Prostate gland (tissue), 2 donors: ENCODE data around the gene CEP72. TPM values are rescaled to one million over a fixed set of nuclear protein-coding genes. Genes with fewer than 3 reads are reported as not detected.

Experiments
- DNase-seq: peaks from one replicate; pipeline ENCODE4 v3.0.0-alpha.2; 2019; ENCODE audit warnings: low spot score
- H3K27ac ChIP-seq, 2 donors: fragments of 200-600 bp; sonication (generic); 2 replicates each; pipeline ENCODE4 v1.5.1; 2017 to 2019
- H3K27me3 ChIP-seq: fragments of 200-600 bp; sonication (generic); replicated peaks from 2 replicates; pipeline ENCODE4 v1.5.1; 2019; ENCODE audit not compliant: insufficient read depth
- H3K36me3 ChIP-seq, 2 donors: fragments of 200-600 bp; sonication (generic); 1 replicate in 1 of 2; 2 replicates in 1 of 2; pipeline versions ENCODE4 v1.5.1 to v1.8.1; 2017 to 2019
- H3K4me1 ChIP-seq: fragments of 200-600 bp; sonication (generic); replicated peaks from 2 replicates; pipeline ENCODE4 v1.5.1; 2019
- H3K4me3 ChIP-seq, 2 donors: fragments of 200-600 bp; sonication (generic); 2 replicates each; pipeline ENCODE4 v1.5.1; 2017 to 2019
- H3K9me3 ChIP-seq: fragments of 200-600 bp; sonication (generic); 2 replicates; pipeline ENCODE4 v1.5.1; 2017
- POLR2A ChIP-seq: fragments of 450-650 bp; IDR thresholded peaks from one replicate; pipeline ENCODE4 v1.6.1; 2016; ENCODE audit warnings: antibody characterized with exemption, mild to moderate bottlenecking
- POLR2AphosphoS5 ChIP-seq: sonication (generic); formaldehyde crosslinking; IDR thresholded peaks from one replicate; pipeline ENCODE4 v1.6.1; 2017; ENCODE audit warnings: antibody characterized with exemption
- WGBS: methylation state at CpG from one replicate; pipeline ENCODE4 v1.1.5; 2018; 5-methylcytosine and 5-hydroxymethylcytosine counted together
- intact Hi-C: fragments of 100-400 bp; cut with DNase I; formaldehyde crosslinking; loops from one replicate; pipeline ENCODE4 v1.14.2; 2022
- total RNA-seq, 2 donors: library from RNA; depleted of rRNA; stranded (reverse); fragments of >200 nt; gene quantifications; one replicate each; pipeline ENCODE4 v1.1.0, GENCODE V29; 2016
- TF ChIP-seq, protein P1 (sequence below), 4 experiments: fragments of 200-600 bp in 2 of 4; fragments of 450-650 bp in 2 of 4; sonication (generic) in 2 of 4; IDR thresholded peaks; 1 replicate in 3 of 4; 2 replicates in 1 of 4; pipeline ENCODE4 v1.5.1; 2016 to 2019; ENCODE audit warnings: antibody characterized with exemption in 4 of 4, mild to moderate bottlenecking in 2 of 4, moderate library complexity in 2 of 4

CEP72 gene
- total RNA-seq, 2 donors from 2014 or later: 6.4 to 12.8 TPM

DNA sequence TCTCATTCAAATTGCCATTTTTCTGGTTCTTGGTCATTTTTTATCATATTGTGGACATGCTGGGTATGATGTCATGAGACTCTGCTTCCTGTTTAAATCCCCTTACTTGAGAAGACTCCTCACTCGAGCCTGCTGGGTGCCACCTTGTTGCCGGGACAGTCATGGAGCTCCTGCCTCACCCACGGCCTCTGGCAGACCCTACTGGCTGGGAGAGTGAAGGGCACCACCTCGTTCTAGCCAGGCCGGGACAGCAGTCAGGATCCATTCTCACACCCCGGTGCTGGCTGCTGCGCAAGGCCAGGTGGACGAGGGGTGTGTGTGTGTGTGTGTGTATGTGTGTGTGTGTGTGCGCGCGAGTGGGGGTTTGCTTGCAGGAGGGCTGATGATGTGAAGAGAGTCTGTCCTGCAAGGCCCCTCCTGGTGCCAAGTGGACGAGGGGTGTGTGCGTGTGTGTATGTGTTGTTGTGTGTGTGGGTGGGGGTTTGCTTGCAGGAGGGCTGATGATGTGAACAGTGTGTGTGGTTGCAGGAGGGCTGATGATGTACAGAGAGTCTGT lies 4.4 kb downstream of the CEP72 start:
- intact Hi-C loops: loop anchor here (10.0 kb wide), 1 partner anchor 142 kb away; no protein-coding TSS in a partner anchor
- WGBS: 87% methylated on average over 13 of the region's 13 CpGs
- TF ChIP-seq POLR2AphosphoS5 (no peak), POLR2A (no peak)
- TF ChIP-seq, protein P1, sequence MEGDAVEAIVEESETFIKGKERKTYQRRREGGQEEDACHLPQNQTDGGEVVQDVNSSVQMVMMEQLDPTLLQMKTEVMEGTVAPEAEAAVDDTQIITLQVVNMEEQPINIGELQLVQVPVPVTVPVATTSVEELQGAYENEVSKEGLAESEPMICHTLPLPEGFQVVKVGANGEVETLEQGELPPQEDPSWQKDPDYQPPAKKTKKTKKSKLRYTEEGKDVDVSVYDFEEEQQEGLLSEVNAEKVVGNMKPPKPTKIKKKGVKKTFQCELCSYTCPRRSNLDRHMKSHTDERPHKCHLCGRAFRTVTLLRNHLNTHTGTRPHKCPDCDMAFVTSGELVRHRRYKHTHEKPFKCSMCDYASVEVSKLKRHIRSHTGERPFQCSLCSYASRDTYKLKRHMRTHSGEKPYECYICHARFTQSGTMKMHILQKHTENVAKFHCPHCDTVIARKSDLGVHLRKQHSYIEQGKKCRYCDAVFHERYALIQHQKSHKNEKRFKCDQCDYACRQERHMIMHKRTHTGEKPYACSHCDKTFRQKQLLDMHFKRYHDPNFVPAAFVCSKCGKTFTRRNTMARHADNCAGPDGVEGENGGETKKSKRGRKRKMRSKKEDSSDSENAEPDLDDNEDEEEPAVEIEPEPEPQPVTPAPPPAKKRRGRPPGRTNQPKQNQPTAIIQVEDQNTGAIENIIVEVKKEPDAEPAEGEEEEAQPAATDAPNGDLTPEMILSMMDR (IDR thresholded peaks at IDR 0.05): no peak

DNA sequence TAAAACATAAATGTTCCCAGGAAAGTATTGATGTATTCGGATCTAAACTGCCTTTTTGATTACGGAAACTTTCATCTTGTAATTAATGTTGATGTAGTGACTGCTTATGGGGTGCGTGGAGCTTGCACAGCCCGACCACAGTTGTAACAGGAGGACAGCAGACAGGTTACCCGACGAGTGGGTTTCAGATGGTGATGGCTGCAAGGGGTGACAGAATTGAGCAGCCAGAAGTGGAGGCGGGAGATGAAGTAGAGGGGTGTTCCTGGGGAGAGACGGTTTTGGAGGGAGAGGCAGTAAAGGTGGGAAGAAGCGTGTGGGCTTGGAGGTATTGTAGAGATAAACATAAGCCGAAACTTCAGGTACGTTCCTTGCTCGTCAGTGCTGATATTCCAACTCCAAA lies 5.8 kb downstream of the CEP72 start:
- WGBS: 94% methylated on average over 12 of the region's 12 CpGs
- no peak for DNase-seq
- no peaks in the 10 kb centered on the region for H3K9me3 ChIP-seq

More for the DNA sequence above, 4.4 kb downstream of the CEP72 start:
- Histone ChIP-seq H3K27me3 (no peaks in the 10 kb centered on the region), H3K9me3 (no peaks in the 10 kb centered on the region), H3K27ac (no peak overlapping the region), H3K4me1 (no peaks in the 10 kb centered on the region), H3K36me3 (peaks cover 0 to 4% of the 10 kb centered on the region in 2 donors), H3K4me3 (no peak overlapping the region)
- no peak for DNase-seq

DNA sequence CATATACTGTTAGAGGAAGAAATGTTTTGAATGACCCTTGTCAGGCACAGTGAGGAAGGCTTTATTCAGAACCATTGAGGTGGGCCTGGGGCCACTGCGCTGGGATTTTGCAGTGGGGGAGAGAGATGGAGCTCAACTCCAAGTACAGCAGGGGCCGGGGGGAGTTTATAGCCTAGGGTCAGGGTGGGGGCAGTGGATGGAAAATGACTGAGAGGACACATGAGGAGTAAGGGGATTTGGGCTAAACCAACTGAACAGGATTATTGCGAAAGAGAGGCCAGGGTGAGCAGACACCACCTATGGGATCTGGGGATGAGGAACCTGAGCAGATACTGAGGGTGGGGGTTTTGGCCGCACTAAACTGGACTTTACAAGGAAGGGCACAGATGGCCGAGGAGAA lies 6.3 kb downstream of the CEP72 start:
- 92% methylated on average over 5 of the region's 5 CpGs for WGBS
- no peaks in the 10 kb centered on the region for H3K27me3 ChIP-seq
- no peak overlapping the region for H3K27ac ChIP-seq
- intact Hi-C loops: loop anchor here (10.0 kb wide), 1 partner anchor 144 kb away; no protein-coding TSS in a partner anchor
- no peak for DNase-seq
- H3K4me1 ChIP-seq: no peaks in the 10 kb centered on the region
- no peaks in the 10 kb centered on the region for H3K9me3 ChIP-seq
- no peak overlapping the region for H3K4me3 ChIP-seq
- no peak for TF ChIP-seq POLR2AphosphoS5
- no peak for TF ChIP-seq POLR2A
- TF ChIP-seq, protein P1 (IDR thresholded peaks at IDR 0.05): no peak
- peaks cover 0 to 4% of the 10 kb centered on the region in 2 donors for H3K36me3 ChIP-seq

More for the DNA sequence above, 5.8 kb downstream of the CEP72 start:
- intact Hi-C loops: loop anchor here (10.0 kb wide), 1 partner anchor 143 kb away; no protein-coding TSS in a partner anchor
- Histone ChIP-seq H3K4me1 (no peaks in the 10 kb centered on the region), H3K4me3 (no peak overlapping the region), H3K27me3 (no peaks in the 10 kb centered on the region), H3K36me3 (peaks cover 0 to 4% of the 10 kb centered on the region in 2 donors), H3K27ac (no peak overlapping the region)
- TF ChIP-seq POLR2AphosphoS5 (no peak), POLR2A (no peak)
- TF ChIP-seq, protein P1 (IDR thresholded peaks at IDR 0.05): no peak

DNA sequence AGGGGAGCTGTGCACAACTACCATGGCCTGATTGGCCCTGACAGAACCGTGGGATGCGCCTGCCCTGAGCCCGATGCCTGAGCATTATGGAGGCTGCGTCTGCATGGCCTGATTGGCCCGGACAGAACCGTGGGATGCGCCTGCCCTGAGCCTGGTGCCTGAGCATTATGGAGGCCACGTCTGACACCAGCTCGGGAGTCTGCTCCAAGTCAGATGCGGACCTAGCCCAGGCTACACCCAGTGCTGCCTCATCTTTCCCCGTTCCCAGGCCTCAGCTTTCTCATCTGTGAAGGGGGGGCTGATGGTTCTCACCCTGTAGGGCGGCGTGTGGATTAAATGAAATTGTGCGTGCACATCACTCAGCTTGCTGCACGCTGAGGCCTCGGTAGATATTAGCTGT lies 7.3 kb downstream of the CEP72 start:
- Histone ChIP-seq H3K27me3 (no peaks in the 10 kb centered on the region), H3K4me3 (no peak overlapping the region), H3K27ac (no peak overlapping the region), H3K4me1 (no peaks in the 10 kb centered on the region), H3K36me3 (peaks cover 0 to 4% of the 10 kb centered on the region in 2 donors), H3K9me3 (no peaks in the 10 kb centered on the region)
- 98% methylated on average over 15 of the region's 16 CpGs for WGBS
- no peak for DNase-seq
- TF ChIP-seq POLR2A (no peak), POLR2AphosphoS5 (no peak)
- TF ChIP-seq, protein P1 (IDR thresholded peaks at IDR 0.05): no peak
- intact Hi-C loops: loop anchor here (10.0 kb wide), 1 partner anchor 145 kb away; no protein-coding TSS in a partner anchor

DNA sequence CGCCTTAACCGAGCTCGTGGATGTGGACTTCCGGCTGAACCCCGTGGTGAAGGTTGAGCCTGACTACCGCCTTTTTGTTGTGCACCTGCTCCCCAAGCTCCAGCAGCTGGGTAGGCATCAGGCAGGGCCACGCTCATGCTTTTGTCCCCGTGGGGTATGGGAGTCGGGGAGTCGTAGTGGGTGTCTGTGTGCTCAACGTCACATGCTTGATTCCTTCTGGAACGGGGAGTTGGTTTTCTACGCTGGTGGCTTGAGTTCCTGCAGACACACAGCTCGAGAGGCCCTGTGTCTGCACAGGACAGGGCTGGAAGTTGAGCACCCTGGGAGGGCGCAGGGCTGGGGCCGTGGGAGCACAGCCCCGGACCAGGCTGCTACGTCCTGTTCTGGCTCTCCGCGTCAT lies 8.0 kb downstream of the CEP72 start:
- Histone ChIP-seq H3K4me3 (no peak overlapping the region), H3K9me3 (no peaks in the 10 kb centered on the region), H3K27me3 (no peaks in the 10 kb centered on the region), H3K36me3 (peaks cover 0 to 4% of the 10 kb centered on the region in 2 donors), H3K4me1 (no peaks in the 10 kb centered on the region), H3K27ac (no peak overlapping the region)
- no peak for TF ChIP-seq POLR2A
- TF ChIP-seq POLR2AphosphoS5: no peak
- TF ChIP-seq, protein P1 (IDR thresholded peaks at IDR 0.05): no peak
- DNase-seq: no peak
- WGBS: 97% methylated on average over 19 of the region's 20 CpGs
- intact Hi-C loops: no loop called here
